Activated CD4-positive, alpha-beta T cell treated with anti-CD3 and anti-CD28 coated beads for 4 hours (primary cell): ENCODE results near the gene ABI2.

Source experiments
- DNase-seq, 2 donors: peaks; one replicate each; pipeline ENCODE4 v3.0.0-alpha.2; 2020

The ABI2 gene

DNA sequence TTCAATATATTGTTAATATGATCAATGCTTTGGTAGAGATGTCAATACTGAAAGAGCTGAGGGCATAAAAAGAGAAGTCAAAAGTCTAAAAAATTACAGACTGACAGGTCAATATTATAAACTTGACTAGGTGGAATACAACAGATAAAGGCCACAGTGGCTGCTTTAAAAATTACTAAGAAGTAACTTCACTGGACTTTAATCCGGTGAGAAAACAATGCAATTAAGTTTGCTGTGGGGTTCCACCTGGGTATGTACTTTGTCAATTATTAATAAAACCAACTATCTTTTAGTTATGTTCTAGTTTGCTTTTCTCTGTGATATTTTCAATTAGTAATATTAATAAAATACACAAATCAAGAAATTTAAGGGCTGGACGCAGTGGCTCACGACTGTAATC is 162.2 kb downstream of the ABI2 start:
- no peak for DNase-seq

DNA sequence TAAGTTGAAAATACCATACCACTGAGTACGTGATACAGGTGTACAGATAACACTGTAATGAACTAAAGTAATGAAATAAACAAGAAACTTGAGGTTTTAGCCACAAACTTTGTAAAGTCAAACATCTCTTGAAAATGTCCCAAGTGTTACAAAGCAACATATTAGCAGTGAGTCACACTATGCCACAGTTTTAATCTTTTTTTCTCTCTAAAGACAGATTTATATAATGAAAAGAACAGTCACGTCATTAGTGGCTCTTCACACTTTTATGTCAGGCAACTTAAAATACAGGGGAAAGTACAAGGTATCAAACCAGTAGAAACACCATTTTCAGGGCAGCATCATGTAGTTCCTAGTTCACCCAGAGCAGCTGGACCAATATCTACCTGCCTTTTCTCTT is 164.8 kb downstream of the ABI2 start:
- no peak for DNase-seq
